LNCAP (cell line): ENCODE results near the gene TSNAX.

Source experiments
- TF ChIP-seq, protein P1 (sequence below): fragments of 450-650 bp; IDR thresholded peaks from 2 replicates; pipeline ENCODE4 v1.5.1; 2017; ENCODE audit warnings: mild to moderate bottlenecking

TSNAX gene

GRCh38 chr1:231584921-231585320 is 56.5 kb downstream of the TSNAX start:
- TF ChIP-seq, protein P1, sequence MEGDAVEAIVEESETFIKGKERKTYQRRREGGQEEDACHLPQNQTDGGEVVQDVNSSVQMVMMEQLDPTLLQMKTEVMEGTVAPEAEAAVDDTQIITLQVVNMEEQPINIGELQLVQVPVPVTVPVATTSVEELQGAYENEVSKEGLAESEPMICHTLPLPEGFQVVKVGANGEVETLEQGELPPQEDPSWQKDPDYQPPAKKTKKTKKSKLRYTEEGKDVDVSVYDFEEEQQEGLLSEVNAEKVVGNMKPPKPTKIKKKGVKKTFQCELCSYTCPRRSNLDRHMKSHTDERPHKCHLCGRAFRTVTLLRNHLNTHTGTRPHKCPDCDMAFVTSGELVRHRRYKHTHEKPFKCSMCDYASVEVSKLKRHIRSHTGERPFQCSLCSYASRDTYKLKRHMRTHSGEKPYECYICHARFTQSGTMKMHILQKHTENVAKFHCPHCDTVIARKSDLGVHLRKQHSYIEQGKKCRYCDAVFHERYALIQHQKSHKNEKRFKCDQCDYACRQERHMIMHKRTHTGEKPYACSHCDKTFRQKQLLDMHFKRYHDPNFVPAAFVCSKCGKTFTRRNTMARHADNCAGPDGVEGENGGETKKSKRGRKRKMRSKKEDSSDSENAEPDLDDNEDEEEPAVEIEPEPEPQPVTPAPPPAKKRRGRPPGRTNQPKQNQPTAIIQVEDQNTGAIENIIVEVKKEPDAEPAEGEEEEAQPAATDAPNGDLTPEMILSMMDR: no peak

GRCh38 chr1:231590453-231591198 is 62.2 kb downstream of the TSNAX start:
- TF ChIP-seq, protein P1: peak; percentile 96

- TF ChIP-seq, protein P1: no peak
Observed at GRCh38 chr1:231591466-231591865, 63.0 kb downstream of the TSNAX start.

DNA sequence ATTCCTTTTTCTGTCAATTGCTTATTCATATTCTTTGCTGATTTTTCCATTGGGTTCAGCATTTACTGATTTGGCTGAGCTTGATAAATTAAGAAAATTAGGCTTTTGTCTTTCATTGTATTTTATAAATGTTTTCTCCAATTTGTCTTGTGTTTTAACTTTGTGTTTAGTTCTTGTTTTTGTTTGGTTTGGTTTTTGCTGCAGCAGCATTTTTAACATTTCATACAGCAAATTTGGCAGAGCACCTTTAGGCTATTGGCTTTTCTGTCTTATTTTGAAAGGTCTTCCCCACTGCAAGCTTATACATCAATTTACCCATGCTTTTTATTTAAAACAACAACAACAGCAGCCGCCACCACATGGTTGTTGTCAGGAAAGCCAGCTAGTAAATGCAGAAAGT is 64.3 kb downstream of the TSNAX start:
- TF ChIP-seq, protein P1: no peak

DNA sequence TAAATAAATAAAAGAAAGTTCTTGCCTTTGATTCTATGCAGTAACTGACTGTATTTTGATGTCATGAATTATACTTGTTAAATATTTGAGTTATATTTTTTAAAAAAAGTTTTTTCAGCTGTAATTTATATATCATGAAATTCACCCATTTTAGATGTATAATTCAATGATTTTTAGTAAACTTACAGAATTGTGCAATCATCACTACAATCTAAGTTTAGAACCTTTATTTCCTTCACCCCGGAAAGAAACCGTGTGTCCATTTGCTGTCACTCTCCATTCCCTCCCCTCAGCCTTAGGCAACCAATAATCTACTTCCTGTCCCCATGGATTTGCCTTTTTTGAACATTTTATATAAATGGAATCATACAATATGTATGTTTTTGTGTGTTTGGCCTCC is 65.7 kb downstream of the TSNAX start:
- TF ChIP-seq, protein P1: no peak

DNA sequence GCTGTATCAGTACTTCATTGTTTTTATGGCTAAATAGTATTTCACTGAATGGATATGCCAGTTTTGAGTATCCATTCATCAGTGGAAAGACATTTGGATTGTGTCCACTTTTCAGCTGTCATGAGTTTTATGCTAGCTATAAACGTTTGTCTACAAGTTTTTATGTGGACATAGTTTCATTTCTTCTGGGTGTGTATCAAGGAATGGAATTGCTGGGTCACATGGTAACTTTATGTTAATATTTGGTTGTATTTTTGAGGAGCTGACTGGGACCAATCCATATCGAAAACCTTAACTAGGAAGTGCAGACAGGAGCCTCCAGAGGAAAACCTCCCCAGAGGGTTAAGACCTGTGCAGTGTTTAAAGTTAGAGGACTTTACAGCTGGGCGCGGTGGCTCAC is 66.3 kb downstream of the TSNAX start:
- TF ChIP-seq, protein P1: no peak

GRCh38 chr1:231596337-231596791 is 67.9 kb downstream of the TSNAX start:
- TF ChIP-seq, protein P1: no peak
